ENCODE results near the gene IMPDH2.

IMPDH2 gene

DNA sequence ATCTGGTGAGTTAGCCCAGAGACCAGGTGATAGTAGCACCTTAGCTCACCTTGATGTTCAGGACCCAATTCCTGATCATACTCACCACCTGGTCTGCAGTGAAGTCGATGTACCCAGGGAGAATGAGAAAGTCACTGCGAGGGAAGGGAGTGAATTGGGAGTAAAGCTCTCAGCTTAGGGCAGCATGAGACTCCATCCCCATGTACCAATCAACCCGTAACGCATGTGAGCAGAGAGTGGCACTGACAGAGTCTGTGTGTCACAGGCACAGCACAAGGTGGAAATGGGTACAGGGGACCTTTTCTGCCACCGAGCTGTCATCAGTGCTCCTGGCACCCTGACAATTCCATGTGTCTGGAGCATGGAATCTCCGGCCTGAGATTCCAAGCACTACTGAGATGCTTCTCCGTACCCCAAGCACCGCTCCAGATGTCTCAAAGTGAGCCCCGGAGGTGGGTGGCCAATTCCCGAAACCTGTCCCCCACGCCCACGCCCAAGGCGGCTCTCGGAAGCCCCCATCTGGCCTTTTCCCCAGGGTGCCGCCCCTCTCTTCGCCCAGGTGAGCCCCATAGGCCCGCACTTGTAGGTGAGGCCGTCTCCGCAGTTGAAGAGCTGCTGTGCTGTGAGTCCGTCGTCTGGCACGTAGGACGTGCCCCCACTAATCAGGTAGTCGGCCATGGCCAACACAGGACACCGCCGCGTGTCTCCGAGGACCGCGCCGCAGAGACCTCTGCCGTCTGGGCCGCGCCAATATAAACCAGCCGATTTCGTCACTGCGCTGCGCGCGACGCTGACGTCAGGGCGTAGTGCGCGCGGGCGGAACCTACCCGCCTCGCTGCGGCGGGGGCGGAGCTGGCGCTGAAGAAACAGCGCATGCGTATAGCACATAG, at the start of gene IMPDH2:
Gene IMPDH2 (minus strand): TSS at position 726 of the 890 bp plus-strand sequence. CDS start 48 bp downstream, at position 678.
- DNase-seq: peak; percentile 93

DNA sequence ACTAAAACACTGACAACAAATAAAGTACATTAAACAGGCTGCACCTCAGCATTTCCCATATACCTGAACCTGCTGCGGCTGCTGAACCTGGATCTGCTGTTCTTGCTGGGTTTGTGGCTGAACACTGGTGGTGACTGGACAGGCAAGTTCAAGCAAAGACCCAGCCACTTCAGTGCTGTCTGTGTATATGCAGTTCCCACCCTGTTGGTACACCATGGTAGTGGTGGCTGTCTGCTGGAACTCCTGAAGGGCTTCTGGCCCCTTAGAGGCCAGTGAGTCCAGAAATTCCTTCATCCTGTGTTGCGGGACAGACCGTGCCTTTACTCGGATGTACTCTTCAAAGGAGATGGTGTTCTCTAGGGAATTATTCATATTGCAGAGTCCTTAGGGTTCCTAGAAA, 47.4 kb upstream of the IMPDH2 start:
- DNase-seq: no peak

DNA sequence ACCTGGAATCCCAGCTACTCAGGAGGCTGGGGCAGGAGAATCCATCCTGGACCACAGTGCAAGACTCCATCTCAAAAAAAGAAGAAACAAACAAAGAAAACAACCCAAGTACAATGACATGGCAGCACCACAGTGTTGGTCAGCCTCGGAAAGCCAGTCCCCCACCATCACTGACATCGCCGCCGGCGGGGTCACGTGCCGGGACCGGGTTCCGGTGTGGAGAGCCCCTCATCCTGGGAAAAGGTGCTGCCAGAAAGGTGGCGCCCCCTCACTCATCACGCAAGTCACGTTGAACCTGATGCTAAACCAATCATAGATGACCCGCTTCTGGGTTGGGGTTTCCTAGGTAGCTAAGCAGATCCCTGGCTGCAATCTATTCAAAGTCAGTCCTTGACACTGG, 46.9 kb upstream of the IMPDH2 start:
- no peak for DNase-seq

DNA sequence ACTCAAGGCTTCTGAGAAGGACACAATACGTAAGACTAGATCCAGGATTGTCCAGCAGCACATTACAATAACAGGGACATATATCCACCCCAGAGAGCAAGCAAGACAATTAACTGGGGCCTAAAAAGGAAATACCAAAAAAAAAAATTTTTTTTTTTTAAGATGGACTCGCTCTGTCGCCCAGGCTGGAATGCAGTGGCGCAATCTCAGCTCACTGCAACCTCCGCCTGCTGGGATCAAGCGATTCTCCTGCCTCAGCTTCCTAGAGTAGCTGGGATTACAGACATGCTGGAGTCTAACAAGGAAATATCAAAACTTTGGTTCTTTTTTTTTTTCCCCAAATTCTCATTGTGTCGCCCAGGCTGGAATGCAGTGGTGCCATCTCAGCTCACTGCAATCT, 28.8 kb upstream of the IMPDH2 start:
- no peak for DNase-seq

DNA sequence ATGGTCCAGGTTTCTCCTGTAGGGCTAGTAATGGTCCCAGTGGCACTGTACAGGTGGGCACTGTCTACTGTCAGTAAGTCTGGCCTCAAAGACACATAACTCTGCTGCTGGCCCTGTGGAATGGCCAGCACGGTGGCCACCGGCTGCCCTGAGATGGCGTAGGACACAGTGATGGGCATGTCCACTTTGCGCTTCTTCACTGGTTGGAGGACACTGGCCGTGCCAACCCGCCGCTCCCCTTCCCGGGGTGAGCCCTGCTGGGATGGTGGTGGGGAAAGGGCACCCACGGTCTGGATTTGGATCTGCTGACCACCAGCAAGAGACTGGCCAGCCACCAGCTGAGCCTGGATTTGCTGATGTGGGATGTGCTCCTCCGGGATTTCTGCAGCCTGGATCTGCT, 28.1 kb upstream of the IMPDH2 start:
- no peak for DNase-seq

DNA sequence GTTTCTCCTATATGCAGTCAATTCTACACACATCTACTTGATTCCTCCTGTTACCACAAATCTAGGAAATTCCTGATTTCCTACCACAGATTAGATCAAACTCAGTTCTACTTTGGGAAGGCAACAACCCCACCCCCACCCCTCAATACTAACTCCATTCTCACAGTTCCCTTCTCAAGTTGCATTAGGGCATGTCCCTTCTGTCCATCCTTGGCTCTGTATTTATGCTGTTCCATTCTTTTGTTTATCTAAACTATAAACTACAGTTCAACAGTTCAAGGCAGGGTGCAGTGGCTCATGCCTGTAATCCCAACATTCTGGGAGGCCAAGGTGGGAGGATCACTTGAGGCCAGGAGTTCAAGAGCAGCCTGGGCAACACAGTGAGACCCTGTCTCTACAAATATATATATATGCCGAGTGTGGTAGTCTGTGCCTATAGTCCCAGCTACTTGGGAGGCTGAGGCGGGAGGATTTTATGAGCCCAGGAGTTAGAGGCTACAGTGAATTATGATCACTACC, 25.2 kb upstream of the IMPDH2 start:
- no peak for DNase-seq

DNA sequence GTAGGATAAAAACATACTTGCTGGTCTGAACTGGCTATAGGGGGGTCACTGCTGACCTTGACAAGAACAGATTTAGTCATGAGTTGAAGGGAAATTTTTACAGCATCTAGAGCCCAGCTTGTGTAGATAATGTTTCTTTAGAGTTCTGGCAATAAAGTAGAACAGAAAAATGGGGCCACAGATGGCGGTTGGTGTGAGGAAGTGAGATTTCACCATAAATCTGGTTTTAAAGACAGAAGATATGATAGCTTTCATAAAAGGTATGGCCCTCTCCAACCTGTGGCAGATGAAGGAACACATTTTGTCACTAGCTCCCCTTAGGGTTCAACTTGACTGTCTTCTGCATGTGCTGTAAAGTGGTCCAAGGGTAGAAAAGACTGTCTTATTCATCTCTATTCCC, 24.3 kb upstream of the IMPDH2 start:
- no peak for DNase-seq

DNA sequence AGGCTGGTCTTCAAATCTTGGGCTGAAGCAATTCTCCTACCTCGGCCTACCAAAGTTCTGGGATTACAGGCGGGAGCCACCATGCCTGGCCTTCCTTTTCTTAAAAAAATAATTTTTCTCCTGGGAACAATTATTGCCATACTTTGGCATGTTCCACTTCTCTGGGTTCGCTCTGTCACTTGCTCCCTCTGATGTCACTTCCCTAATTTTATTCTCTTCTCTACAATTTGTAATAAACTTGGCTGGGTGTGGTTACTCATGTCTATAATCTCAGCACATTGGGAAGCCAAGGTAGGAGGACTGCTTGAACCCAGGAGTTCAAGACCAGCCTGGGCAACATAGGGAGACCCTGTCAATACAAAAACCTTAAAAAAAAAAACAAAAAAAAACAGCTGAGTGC, 6.1 kb upstream of the IMPDH2 start:
- DNase-seq: no peak

DNA sequence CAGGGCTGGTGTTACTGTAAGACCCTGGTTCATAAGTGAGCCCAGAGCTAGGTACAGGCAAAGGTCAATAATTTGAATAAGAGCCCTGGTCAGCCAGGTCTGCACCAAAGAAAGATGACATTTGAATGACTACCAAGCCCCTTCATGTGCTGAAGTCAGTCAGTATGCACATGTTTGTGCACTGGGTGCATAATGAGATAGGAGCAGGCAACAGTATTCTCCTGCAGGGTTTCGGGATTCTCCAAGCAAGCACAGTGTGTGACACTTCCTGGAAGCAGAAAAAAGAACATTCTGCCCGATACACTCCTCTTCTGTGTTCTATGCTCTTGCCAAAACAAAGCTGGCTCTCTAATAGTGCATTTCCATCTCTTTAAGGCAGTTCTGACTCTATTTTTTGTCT, 5.5 kb upstream of the IMPDH2 start:
- DNase-seq: no peak

DNA sequence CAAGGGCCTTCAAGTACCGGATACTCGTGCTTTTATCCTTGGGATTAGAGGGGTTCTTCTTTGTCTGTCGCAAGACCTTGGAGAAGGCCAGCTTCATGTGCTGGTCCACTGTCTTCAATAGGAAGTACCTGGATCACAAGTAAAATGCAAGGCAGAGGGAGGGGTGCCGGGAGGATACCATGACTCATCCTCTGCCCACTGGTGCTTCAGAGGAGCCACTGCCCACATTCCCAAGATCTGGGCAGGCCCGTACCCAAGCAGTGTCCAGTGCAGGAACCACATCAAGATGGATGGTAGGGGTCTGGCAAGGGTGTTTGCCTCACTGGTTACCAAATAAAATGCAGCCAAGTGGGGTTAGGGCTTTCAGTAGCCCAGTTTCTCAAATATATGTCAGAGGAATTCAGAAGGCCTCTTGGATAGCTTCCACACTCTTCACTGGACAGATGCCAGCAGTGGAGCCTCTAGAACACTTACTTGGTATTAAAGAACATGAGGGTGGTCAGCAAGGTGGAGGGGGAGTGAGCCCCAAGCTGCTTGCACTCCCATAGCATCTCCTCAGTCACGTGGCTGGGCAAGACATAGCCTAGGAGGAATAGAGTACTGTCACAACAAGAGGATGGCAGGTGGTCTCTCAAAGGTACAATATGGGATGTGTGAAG, 3.6 kb upstream of the IMPDH2 start:
- DNase-seq: no peak

DNA sequence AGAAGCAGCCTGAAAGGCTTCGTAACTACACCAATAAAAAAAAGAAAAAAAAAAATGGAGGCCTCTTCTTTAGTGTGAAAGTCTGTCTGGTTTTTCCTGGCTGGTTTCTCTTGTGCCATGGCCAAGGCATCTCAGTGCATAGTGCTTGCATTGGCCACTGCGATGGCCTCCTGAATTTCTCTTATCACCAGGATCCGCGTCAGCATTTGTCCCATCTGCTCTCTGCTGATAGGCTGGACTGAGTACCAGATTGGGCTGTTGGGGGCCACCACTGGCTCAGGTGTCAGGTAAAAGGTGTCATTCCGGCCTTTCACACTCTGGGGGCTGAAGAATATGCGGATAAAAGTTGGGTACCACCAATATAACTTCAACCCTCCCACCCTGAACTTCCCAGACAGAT, 1.1 kb upstream of the IMPDH2 start:
- DNase-seq: no peak

DNA sequence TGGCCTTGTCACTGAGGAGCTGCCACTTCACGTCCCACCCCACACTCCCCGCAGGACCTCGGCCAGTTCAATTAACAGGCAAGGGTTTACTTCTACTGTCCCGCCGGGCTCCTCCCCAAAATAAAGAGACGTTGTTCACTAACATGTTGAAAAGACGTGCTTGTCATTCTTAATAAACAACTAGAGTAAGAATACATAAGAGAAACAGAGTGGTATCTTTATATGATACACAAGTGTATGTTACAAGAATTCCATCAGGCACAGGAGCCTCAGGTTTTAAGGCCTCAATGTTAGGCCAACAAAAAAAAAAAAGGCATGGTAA, 326 bp upstream of the IMPDH2 start:
- DNase-seq: no peak

DNA sequence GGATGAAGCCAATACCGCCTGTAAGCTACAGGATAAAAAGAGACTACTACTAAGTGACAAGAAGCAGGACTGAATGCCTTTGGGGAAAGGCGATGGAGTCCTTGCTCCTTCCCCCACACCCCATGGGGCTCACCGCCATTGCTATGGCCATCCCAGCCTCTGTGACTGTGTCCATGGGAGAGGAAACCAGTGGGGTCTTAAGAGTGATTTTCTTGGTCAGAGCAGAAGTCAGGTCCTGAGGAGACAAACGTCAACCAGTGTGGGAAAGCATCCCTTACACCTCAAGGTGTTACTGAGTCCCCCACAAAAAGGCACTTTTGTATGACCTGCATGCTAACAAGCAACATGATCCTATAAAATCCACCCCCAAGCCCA, 913 bp downstream of the IMPDH2 start:
- DNase-seq: no peak

DNA sequence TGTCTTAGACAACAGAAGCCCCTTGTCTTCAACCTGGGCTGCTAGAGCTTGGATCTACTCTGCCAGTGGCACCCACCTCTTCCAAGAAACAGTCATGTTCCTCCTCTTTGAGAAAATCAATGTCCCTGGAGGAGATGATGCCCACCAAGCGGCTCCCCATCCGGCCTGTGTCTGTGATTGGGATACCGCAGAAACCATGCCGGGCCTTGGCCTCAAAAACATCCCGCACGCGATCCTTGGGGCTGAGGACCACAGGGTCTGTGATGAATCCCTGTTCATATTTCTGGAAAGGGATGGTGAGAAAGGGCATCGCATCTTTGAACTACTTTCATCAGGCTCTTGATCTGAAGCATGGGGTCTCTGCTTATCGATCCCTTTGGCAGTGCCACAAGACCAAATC, 1.6 kb downstream of the IMPDH2 start:
- DNase-seq: no peak

DNA sequence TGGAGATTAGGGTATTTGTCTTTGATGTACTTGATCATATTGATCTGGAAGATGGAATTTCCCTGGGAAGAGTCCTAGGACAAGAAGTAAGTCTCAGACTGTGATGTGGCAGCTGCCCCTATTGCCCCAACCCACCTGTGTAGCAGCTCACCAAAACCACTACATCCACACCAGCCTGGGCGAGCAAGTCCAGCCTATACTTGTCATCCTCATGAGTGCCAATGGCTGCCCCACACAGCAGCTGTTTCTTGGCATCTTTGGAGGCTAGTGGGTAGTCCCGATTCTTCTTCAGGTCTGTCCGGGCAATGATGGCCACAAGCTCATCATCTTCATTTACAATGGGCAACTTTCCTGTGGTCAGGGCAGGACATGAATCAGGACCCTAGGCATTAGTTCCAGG, 2.7 kb downstream of the IMPDH2 start:
- DNase-seq: no peak

DNA sequence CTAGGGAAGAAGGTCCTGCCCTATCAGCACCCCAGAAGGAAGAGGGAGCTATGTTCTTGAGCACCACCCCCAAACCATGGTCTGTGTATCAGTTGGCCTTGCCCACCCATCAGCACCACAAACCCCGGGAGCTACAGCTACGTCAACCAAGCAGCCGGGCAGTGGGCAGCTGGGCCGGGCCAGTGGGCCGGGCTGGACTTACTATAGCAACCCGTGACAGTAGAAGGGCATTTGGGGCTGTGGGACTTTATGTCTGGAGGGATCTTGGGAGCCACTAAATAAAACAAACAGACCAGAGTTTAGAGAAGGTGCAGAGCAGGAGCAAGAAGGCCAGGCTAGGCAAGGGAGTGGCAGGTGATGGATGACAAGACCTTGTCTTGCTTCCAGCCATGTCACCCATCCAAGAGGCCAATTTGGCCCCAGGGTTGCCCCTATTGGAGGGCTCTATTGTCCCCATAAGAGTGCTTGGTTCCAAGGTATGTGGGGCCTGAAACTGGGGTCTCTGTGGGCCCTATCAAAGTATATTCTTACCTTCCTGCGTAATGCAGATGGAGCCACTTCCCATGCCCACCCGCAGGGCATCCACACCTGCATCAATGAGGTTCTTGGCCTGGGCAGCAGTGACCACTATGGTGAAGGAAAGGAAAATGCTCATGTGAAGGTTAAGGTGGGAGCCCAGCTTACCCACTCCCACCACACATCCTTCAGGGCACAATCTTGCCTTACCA, 3.2 kb downstream of the IMPDH2 start:
- no peak for DNase-seq

DNA sequence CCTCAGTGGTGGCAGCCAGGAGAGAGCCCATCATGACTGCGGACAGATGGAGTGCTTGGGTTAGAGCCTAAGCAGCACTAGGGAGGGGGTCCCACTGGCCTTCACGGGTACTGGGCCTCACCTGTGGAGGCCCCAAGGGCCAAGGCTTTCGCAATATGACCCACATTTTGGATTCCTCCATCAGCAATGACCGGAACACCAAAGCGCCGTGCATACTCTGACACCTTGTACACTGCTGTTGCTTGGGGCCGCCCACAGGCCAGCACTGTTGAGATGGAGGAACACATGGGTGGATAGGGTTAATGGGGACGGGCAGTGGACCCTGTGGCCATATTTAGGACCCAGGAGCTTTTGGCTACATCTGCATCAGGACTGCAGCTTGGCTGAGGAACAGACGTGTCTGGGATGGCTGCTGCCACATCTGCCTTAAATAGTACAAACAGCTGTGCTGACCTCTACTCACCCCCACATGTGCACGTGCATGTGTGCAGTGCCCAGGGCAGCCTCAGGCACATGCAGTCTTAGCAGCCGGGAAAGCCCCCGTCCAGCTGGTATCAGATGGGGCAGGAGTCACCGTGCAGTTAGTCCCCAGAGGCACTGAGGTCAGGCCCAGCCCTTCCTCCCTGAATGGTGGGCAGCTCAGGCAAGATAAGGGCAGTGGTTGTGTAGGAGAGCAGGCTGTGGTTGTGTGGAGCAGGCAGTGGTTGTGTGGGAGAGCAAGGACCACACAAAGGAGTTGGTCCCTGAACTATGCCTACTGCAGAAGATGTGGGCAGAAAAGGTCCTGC, 4.0 kb downstream of the IMPDH2 start:
- DNase-seq: no peak

DNA sequence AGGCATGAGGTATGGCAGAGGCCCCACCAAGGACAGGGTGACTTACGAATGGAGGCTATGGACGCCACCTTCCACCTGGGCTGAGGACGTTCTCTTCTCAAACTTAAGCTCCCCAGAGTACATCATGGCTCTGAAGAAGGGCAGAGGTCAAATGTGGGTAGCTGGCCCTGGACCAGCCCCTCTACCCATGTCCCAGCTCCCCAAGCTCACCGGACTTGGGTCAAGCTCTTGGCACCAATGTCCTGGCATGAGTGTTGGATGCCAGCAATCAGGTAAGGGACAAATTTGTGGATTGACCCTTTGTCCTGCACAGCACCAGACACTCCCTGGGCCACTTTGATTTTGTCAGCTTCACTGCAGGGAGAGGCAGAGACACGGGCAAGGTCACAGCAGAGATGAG, 4.7 kb downstream of the IMPDH2 start:
- no peak for DNase-seq

DNA sequence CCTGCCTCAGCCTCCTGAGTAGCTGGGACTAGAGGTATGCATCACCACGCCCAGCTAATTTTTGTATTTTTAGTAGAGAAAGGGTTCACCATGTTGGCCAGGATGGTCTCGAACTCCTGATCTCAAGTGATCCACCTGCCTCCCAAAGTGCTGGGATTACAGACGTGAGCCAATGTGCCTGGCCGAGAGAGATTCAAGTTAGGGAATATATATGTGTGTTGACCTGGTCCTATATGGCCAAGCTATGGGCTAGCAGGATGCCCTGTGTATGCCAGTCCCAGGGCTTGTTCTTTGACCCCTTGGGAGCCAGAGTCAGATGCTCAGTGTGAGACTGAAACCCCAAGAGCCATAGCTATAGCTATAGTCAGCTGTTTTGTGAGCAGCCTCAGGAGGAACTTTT, 5.4 kb downstream of the IMPDH2 start:
- DNase-seq: no peak

DNA sequence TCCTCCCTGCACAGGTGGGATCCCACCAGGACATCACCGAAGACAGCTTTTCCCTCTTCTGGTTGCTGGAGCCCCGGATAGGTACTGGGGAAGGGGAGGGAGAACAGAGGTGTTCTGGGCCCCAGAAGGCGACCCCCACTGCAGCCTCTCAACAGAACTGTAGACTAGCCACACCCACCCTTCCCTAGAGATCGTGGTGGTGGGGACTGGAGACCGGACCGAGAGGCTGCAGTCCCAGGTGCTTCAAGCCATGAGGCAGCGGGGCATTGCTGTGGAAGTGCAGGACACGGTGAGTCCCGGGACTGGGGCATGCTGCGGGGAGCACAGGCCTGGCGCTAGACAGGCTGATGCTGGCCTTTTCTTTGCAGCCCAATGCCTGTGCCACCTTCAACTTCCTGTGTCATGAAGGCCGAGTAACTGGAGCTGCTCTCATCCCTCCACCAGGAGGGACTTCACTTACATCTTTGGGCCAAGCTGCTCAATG, 6.5 kb downstream of the IMPDH2 start:
- no peak for DNase-seq

DNA sequence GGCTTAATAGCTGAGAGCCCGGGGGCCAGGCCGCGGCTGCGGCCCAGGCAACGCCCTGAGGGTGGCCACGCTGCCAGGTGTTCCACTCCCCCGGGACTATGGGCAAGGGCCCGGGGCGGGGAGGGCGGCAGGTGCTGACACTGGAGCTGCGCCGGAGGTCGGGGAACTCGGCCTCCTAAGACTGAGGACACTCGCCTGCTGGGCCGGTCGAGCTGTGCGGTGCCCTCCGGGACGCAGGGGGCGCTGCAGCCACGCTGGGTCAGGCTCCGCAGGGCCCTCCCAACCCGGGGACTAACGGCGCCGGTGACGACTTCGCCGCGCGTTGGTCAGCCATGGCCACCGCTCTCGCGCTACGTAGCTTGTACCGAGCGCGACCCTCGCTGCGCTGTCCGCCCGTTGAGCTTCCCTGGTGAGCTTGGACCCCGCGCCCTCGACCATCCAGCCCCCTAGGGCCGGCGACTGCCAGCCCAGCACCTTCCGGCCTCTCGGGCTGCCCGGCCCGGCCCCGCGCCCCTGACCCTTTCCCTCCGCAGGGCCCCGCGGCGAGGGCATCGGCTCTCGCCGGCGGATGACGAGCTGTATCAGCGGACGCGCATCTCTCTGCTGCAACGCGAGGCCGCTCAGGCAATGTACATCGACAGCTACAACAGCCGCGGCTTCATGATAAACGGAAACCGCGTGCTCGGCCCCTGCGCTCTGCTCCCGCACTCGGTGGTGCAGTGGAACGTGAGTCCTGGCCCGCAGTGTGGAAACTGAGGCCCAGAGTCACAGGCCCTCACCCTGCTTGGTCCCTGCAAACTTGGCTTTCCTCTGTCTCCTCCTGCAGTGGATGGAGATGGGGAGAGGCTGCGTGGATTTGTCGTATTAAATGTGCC, 7.1 kb downstream of the IMPDH2 start, which contains the start of gene NDUFAF3:
Gene NDUFAF3 (plus strand): TSS at position 309 of the 875 bp plus-strand sequence. CDS start 24 bp downstream, at position 333.
- peak; percentile 94 for DNase-seq

Data from activated naive CD4-positive, alpha-beta T cell treated with Interleukin-2 at 50 U/mL for 16 hours (primary cell).